GM21737 (cell line): ENCODE measurements around the gene PLEKHA5.
"Not testable (repeated sequence)": the region's sequence is repeated elsewhere in the genome, so short reads cannot be mapped to it uniquely, and the experiment has no call there.

Experiments used
- ATAC-seq: cut with Tn5 transposase; IDR thresholded peaks from one replicate; pipeline ENCODE4 v1.9.1; 2021; ENCODE audit warnings: mild to moderate bottlenecking, moderate library complexity; ENCODE audit not compliant: unreplicated experiment

PLEKHA5 gene

GRCh38 chr12:19165451-19165850 is 35.9 kb downstream of the PLEKHA5 start:
- no peak for ATAC-seq

GRCh38 chr12:19166387-19166786 is 36.9 kb downstream of the PLEKHA5 start:
- ATAC-seq: no peak

- no peak for ATAC-seq
These were observed 37.4 kb downstream of the PLEKHA5 start for GRCh38 chr12:19166956-19167355.

- ATAC-seq: no peak
These were observed 38.2 kb downstream of the PLEKHA5 start for GRCh38 chr12:19167708-19168107.

- ATAC-seq: no peak
These were observed 39.1 kb downstream of the PLEKHA5 start for GRCh38 chr12:19168644-19169043.

GRCh38 chr12:19169222-19169621 is 39.7 kb downstream of the PLEKHA5 start:
- no peak for ATAC-seq

- not testable (repeated sequence) for ATAC-seq
These were observed 40.8 kb downstream of the PLEKHA5 start for GRCh38 chr12:19170286-19170685.

GRCh38 chr12:19171731-19172130 is 42.2 kb downstream of the PLEKHA5 start:
- no peak for ATAC-seq

GRCh38 chr12:19177754-19178153 is 48.2 kb downstream of the PLEKHA5 start:
- ATAC-seq: no peak

GRCh38 chr12:19179986-19180385 is 50.5 kb downstream of the PLEKHA5 start:
- ATAC-seq: no peak

- no peak for ATAC-seq
These were observed 52.3 kb downstream of the PLEKHA5 start for GRCh38 chr12:19181666-19182426.

- no peak for ATAC-seq
These were observed 53.7 kb downstream of the PLEKHA5 start for GRCh38 chr12:19183121-19183838.

- no peak for ATAC-seq
These were observed 55.9 kb downstream of the PLEKHA5 start for GRCh38 chr12:19185262-19185929.

GRCh38 chr12:19186722-19187661 is 57.5 kb downstream of the PLEKHA5 start:
- ATAC-seq: no peak

GRCh38 chr12:19189522-19189921 is 60.0 kb downstream of the PLEKHA5 start:
- no peak for ATAC-seq

GRCh38 chr12:19190292-19191031 is 60.9 kb downstream of the PLEKHA5 start:
- ATAC-seq: no peak

GRCh38 chr12:19191089-19191488 is 61.6 kb downstream of the PLEKHA5 start:
- ATAC-seq: no peak

- ATAC-seq: no peak
These were observed 62.0 kb downstream of the PLEKHA5 start for GRCh38 chr12:19191563-19191962.

- ATAC-seq: no peak
These were observed 63.2 kb downstream of the PLEKHA5 start for GRCh38 chr12:19192710-19193109.

GRCh38 chr12:19194963-19195362 is 65.4 kb downstream of the PLEKHA5 start:
- no peak for ATAC-seq
